Activated CD4-positive, alpha-beta T cell treated with anti-CD3 and anti-CD28 coated beads, Interleukin-2, amount 50 U/mL, for 48 hours (primary cell): ENCODE data around the gene UBASH3B.
"Not testable (repeated sequence)": the region's sequence is repeated elsewhere in the genome, so short reads cannot be mapped to it uniquely, and the experiment has no call there.

ENCODE experiments used
- DNase-seq, 2 experiments: peaks; one replicate each; pipeline ENCODE4 v3.0.0-alpha.2; 2020

The UBASH3B gene

GRCh38 chr11:122821169-122821568, 165.6 kb downstream of the UBASH3B start:
- no peak for DNase-seq

- no peak for DNase-seq
Observed at GRCh38 chr11:122822241-122822640, 166.7 kb downstream of the UBASH3B start.

- DNase-seq, result no peak
Observed at GRCh38 chr11:122823564-122823963, 168.0 kb downstream of the UBASH3B start.

GRCh38 chr11:122829371-122829770, 173.8 kb downstream of the UBASH3B start:
- not testable (repeated sequence) for DNase-seq

- DNase-seq, result not testable (repeated sequence)
Observed at GRCh38 chr11:122832297-122832696, 176.8 kb downstream of the UBASH3B start.

- no peak for DNase-seq
Observed at GRCh38 chr11:122832721-122833470, 177.4 kb downstream of the UBASH3B start.

GRCh38 chr11:122833846-122834464, 178.4 kb downstream of the UBASH3B start:
- DNase-seq, result no peak

- DNase-seq, result no peak
Observed at GRCh38 chr11:122836916-122837315, 181.4 kb downstream of the UBASH3B start.

- DNase-seq, result no peak
Observed at GRCh38 chr11:122837528-122838346, 182.2 kb downstream of the UBASH3B start.

- DNase-seq, result peak; percentile 20 to 41
Observed at GRCh38 chr11:122843281-122844141, 188.0 kb downstream of the UBASH3B start.

- DNase-seq, result no peak
Observed at GRCh38 chr11:122847466-122847865, 191.9 kb downstream of the UBASH3B start.

GRCh38 chr11:122848186-122848585, 192.7 kb downstream of the UBASH3B start:
- DNase-seq, result no peak

GRCh38 chr11:122850076-122850631, 194.6 kb downstream of the UBASH3B start:
- peak; percentile 24 to 48 for DNase-seq

- no peak for DNase-seq
Observed at GRCh38 chr11:122851366-122851966, 195.9 kb downstream of the UBASH3B start.

GRCh38 chr11:122852074-122852795, 196.7 kb downstream of the UBASH3B start:
- peak; percentile 29 to 43 for DNase-seq

GRCh38 chr11:122852796-122853160, 197.3 kb downstream of the UBASH3B start:
- DNase-seq, result no peak

GRCh38 chr11:122853261-122853660, 197.7 kb downstream of the UBASH3B start:
- no peak for DNase-seq

- DNase-seq, result peak; percentile 18 to 39
Observed at GRCh38 chr11:122853971-122854446, 198.5 kb downstream of the UBASH3B start.

GRCh38 chr11:122861631-122862030, 206.1 kb downstream of the UBASH3B start:
- no peak for DNase-seq

GRCh38 chr11:122862091-122862490, 206.6 kb downstream of the UBASH3B start:
- DNase-seq, result no peak

GRCh38 chr11:122863154-122863553, 207.6 kb downstream of the UBASH3B start:
- DNase-seq, result not testable (repeated sequence)
